Measurements from ENCODE around the gene PPP3CA.
"Not testable (repeated sequence)": the region's sequence is repeated elsewhere in the genome, so short reads cannot be mapped to it uniquely, and the experiment has no call there.

The PPP3CA gene

GRCh38 chr4:101244349-101244748 lies 103.0 kb downstream of the PPP3CA start:
- DNase-seq: no peak

DNA sequence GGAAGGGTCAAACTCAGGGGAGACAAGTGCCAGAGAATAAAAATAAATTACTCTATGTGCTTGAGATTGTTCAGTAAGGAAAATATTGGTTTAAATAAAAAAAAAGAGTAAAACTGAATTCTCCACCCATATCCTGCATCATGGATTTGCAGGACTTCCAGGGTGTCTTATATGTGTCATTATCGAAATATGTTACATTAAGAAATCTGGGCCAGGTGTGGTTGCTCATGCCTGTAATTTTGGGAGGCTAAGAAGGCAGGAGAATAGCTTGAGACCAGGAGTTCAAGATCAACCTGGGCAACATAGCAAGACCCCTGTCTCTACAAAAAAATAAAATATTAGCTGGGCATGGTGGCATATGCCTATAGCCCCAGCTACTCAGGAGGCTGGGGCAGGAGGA lies 104.9 kb downstream of the PPP3CA start:
- DNase-seq: no peak

DNA sequence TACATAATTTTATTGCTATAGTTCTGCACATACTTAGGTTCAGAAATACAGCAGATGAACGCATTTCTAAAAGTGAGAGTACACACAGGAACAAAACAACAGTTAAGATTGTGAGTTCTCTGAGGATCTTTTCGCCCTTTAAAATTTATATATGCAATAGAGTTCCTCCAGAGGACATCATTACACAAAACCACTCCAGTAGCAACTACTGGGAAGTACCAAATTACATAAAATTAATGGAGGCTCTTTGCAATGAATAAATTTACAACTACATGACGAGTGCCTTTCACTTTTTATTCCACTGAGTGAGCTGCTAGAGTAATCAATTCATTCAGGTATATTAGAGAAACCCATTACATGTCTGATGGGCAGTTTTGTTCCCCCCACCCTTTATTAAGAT lies 107.2 kb downstream of the PPP3CA start:
- DNase-seq: no peak

DNA sequence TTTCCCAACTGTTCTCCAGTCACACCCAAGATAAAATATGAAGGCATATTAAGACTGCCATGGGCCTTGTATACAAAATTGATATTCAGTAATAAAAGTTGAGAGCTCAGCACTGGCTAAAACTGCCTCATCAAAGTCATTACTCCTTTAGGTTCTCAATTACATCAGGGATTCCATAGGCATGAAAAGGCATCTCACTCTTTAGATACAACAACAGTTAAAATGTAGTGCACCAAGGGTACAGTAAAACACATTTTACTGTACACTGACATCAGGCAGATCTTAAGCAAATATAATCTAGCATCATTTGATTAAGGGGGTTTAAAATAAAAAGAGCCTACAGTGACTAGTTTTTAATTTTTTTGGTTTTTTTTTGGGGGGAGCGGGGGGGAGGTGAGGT lies 107.7 kb downstream of the PPP3CA start:
- DNase-seq: no peak

DNA sequence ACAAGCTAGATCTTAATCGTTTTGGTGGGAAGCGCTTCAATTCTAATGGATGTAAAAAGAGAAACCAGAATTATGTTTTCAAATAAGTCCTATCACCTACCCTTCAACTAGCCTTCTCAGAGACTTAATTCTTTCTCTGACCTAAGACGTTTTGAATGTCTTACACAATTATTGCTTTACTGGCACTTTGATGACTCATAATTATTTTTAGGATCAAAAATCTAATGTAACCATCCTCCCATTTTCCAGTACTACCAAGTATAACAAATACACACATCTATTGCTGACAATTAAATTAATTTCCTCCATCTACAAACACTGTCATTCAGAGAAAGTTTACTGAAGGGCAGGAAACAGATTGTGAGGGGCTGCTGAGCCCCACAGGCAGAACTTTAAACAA lies 108.6 kb downstream of the PPP3CA start:
- no peak for DNase-seq

- no peak for DNase-seq
These were observed 109.6 kb downstream of the PPP3CA start for GRCh38 chr4:101237773-101238172.

GRCh38 chr4:101236097-101236496 lies 111.2 kb downstream of the PPP3CA start:
- no peak for DNase-seq

DNA sequence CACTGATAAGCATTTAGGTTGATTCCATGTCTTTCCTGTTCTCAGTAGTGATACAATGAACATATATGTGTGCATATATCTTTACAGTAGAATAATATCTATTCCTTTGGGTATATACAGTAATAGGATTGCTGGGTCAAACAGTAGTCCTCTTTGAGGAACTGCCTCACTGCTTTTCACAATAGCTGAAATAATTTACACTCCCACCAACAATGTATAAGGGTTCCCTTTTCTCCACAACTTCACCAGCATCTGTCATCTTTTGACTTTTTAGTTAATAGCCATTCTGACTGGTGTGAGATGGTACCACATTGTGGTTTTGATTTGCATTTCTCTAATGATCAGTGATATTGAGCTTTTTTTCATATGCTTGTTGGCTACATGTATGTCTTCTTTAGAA lies 113.2 kb downstream of the PPP3CA start:
- DNase-seq: not testable (repeated sequence)

GRCh38 chr4:101232074-101232776 lies 115.1 kb downstream of the PPP3CA start:
- DNase-seq: peak; percentile 8

- peak; percentile 9 for DNase-seq
These were observed 116.4 kb downstream of the PPP3CA start for GRCh38 chr4:101230801-101231426.

- peak; percentile 27 for DNase-seq
These were observed 118.2 kb downstream of the PPP3CA start for GRCh38 chr4:101229116-101229515.

GRCh38 chr4:101227715-101228114 lies 119.6 kb downstream of the PPP3CA start:
- DNase-seq: no peak

DNA sequence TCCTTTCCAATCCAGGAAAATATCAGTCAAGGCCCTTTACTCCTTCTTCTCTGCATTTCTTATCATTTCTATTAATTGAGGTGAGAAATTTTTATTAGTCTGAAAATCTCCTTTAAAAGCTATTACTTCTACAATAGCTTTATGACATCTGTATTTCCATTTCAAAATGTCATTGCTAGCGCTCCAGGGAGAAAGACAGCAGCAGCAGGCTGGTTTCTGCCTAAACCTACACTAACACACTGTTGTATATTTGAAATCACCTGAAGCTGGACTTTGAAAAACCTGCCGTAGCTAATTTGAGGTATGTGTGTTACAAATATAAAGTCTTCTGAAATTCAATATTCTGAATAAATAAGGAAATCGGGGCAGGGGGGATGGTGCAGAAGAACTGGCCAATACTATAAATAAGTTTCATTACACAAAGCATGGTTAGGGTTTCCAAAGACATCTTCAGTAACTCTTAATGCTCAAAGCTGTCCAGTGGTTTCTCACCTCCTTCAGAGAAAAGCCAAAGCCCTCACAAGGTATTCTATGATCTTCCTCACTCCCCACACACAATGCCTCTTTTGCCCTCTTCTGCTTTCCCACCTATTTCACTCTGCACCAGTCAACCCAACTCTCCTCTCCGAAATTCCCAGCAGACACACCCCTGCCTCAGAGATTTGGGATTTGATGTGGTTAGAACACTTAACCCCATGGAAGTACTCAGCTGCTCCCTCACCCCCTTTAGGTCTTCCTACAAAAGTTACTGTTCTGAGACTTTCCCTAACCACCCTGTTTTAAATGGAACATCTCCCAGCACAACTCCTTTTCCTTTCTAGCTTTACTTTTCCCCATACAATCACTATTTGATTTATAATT lies 122.7 kb downstream of the PPP3CA start:
- DNase-seq: no peak

GRCh38 chr4:101222156-101222845 lies 125.0 kb downstream of the PPP3CA start:
- no peak for DNase-seq

- no peak for DNase-seq
These were observed 126.0 kb downstream of the PPP3CA start for GRCh38 chr4:101221294-101221693.

DNA sequence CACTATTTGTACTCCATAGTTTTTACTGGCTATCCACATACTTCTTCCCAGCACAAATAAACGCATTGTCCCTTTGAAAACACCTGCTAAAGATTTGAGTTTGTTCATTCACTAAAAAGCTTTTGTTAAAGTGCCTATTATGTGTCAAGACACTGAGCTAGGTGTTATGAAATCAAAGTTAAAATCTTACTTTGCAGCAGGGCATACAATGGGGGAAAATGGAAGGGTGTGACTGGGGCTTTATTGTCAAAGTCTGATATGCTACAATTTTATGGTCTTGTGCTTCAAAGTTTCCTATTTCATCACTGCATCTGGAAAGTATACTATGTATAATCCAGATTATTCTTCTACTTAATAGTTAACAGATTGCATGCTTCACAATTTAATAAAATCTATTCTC lies 128.4 kb downstream of the PPP3CA start:
- DNase-seq: no peak

GRCh38 chr4:101218346-101218745 lies 129.0 kb downstream of the PPP3CA start:
- DNase-seq: no peak

GRCh38 chr4:101217353-101218031 lies 129.8 kb downstream of the PPP3CA start:
- no peak for DNase-seq

DNA sequence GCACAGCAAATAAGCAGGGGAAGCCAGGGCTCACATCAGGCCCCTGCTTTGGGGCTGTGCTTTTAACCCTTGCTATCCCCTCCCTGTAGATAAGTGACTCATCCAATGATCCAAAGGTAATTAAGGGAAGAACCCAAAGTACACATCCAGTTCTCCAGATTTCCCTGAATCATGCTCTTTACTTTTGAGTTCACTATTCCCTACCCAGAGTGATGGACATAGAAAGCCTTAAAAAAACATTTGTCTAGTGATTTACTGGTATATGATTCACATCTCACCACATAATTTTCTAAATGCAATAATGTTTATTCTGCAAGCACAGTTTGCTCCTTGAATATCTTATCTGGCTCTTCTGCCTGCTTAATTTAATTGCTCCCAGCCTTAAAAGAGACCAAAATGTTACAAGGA lies 136.2 kb downstream of the PPP3CA start:
- DNase-seq: no peak

- no peak for DNase-seq
These were observed 137.0 kb downstream of the PPP3CA start for GRCh38 chr4:101210331-101210730.

DNA sequence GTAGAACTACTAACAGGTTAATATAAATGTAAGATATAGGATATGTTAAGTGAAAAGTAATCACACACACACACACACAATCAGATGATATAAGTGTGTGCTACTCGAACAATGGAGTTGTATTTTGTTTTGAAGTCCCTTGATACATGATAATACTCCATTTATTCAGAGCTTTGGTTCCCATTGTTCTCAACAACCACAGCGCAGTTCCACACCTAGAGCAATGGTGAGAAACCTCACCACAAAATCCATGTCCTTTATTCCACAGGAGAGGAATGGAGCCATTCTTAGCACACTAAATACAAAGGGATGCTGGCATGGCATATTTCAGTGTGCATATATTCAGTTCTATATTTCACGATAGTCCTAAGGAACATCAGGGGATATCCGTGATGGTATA lies 139.2 kb downstream of the PPP3CA start:
- DNase-seq: no peak

DNA sequence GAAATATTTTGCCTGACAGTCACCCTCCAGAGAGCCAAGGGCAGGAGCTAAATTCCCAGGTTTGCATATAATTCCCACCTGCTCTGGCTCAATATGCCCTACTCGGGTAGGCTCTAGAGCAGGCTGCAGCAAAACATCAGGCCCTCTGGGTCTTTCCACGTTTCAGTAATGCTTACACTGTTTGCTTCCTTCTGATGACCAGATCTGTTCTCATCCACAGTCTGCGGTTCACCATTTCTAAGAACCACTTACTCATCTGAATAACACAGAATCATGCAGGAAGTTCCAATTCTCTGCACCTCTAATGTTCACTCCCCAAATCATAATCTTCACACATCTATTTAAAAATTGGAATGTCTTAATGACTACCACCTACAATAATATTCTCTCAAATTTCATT lies 141.4 kb downstream of the PPP3CA start:
- peak; percentile 87 for DNase-seq

DNA sequence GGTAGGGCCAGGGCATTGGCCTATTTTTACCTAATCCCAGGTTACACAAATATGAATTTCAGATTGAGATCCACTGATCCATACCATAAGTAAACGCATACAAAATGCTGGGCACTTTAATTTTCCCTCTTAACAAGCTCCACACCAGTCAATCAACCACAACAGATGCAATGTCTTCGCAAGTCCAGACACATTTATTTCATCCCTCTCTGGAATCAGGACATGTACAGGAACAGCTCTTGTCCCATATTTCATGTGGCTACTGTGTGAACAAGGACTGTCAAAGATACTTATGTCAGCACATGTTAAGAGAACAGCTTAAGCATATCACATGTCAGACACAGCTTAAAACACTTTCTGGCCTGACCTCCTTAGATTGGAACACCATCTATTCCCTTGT lies 145.9 kb downstream of the PPP3CA start:
- no peak for DNase-seq
